A673 (cell line): ENCODE measurements around the gene PTPRQ.

Experiments
- CTCF ChIP-seq: fragments of 300-800, 200-600 bp; sonication (generic); conservative IDR thresholded peaks from 2 replicates; pipeline ENCODE4 v1.5.1; 2017; ENCODE audit warnings: low read depth, mild to moderate bottlenecking, antibody characterized with exemption, low read length, moderate library complexity, mixed read lengths
- EZH2 ChIP-seq: fragments of 200-600 bp; sonication (generic); IDR thresholded peaks from 2 replicates; pipeline ENCODE4 v1.6.1; 2017; ENCODE audit warnings: borderline replicate concordance, low read depth, mild to moderate bottlenecking, mixed read lengths, antibody characterized with exemption, low read length; ENCODE audit not compliant: poor library complexity, severe bottlenecking

GRCh38 chr12:80648881-80649280 lies 204.8 kb downstream of the PTPRQ start:
- TF ChIP-seq CTCF (no peak), EZH2 (no peak)
